ENCODE results near the gene NAPSA.

The NAPSA gene

GRCh38 chr19:50402544-50403301 lies 37.3 kb upstream of the NAPSA start:
- H3K4me3 ChIP-seq (ENCODE audit: low read length): no peak overlapping the region
- no peaks in the 10 kb centered on the region for H3K9me3 ChIP-seq (ENCODE audit: insufficient read depth, low read length)
- peaks cover 56% of the 10 kb centered on the region for H3K36me3 ChIP-seq (replicated peaks; ENCODE audit: low read depth, low read length)
- no peak overlapping the region for H3K4me2 ChIP-seq (ENCODE audit: low read length)
- H4K20me1 ChIP-seq (ENCODE audit: insufficient read depth, low read length): 0 out of 2 replicates have a peak, but pooled peaks cover 6% of the 10 kb centered on the region
- H3K4me1 ChIP-seq (ENCODE audit: low read length): no peaks in the 10 kb centered on the region
- peaks cover 24% of the 10 kb centered on the region for H3K79me2 ChIP-seq (ENCODE audit: low read length)
- no peak overlapping the region for H2AFZ ChIP-seq (ENCODE audit: low read depth, low read length)
- H3K9ac ChIP-seq (ENCODE audit: low read length): no peak overlapping the region
- H3K27ac ChIP-seq (ENCODE audit: low read length): no peak overlapping the region
- H3K27me3 ChIP-seq (ENCODE audit: low read depth, low read length): no peaks in the 10 kb centered on the region
- TF ChIP-seq EZH2phosphoT487 (IDR thresholded peaks at IDR 0.05; ENCODE audit: low read depth): no peak
- TF ChIP-seq, protein P1, sequence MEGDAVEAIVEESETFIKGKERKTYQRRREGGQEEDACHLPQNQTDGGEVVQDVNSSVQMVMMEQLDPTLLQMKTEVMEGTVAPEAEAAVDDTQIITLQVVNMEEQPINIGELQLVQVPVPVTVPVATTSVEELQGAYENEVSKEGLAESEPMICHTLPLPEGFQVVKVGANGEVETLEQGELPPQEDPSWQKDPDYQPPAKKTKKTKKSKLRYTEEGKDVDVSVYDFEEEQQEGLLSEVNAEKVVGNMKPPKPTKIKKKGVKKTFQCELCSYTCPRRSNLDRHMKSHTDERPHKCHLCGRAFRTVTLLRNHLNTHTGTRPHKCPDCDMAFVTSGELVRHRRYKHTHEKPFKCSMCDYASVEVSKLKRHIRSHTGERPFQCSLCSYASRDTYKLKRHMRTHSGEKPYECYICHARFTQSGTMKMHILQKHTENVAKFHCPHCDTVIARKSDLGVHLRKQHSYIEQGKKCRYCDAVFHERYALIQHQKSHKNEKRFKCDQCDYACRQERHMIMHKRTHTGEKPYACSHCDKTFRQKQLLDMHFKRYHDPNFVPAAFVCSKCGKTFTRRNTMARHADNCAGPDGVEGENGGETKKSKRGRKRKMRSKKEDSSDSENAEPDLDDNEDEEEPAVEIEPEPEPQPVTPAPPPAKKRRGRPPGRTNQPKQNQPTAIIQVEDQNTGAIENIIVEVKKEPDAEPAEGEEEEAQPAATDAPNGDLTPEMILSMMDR (IDR thresholded peaks at IDR 0.05; ENCODE audit: low read depth, low read length): no peak

DNA sequence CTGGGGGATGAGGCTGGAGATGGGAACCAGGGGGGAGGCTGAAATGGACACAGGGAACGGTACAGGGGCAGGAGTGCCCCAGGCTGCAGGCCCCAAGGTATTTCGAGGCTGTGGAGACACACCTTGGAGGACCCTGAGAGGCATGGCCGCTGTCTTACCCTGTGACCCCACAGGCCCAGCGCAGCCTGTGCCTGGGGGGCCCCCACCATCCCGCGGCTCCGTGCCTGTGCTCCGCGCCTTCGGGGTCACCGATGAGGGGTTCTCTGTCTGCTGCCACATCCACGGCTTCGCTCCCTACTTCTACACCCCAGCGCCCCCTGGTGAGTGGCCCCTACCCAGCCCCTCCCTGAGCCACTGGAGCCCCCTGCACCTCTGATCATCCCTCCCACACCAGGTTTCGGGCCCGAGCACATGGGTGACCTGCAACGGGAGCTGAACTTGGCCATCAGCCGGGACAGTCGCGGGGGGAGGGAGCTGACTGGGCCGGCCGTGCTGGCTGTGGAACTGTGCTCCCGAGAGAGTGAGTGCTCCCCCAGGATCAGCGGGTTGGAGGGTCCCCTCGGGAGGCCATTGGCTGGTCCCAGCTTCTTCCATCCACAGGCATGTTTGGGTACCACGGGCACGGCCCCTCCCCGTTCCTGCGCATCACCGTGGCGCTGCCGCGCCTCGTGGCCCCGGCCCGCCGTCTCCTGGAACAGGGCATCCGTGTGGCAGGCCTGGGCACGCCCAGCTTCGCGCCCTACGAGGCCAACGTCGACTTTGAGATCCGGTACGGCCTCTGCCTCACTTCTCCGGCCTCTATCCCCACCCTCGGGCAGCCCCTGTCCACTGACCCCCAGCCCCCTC lies 36.4 kb upstream of the NAPSA start:
- peaks cover 52% of the 10 kb centered on the region for H3K36me3 ChIP-seq (replicated peaks; ENCODE audit: low read depth, low read length)
- H3K4me1 ChIP-seq (ENCODE audit: low read length): no peaks in the 10 kb centered on the region
- H3K4me3 ChIP-seq (ENCODE audit: low read length): no peak overlapping the region
- no peak overlapping the region for H2AFZ ChIP-seq (ENCODE audit: low read depth, low read length)
- no peaks in the 10 kb centered on the region for H3K9me3 ChIP-seq (ENCODE audit: insufficient read depth, low read length)
- no peak overlapping the region for H3K9ac ChIP-seq (ENCODE audit: low read length)
- H3K27ac ChIP-seq (ENCODE audit: low read length): no peak overlapping the region
- H4K20me1 ChIP-seq (ENCODE audit: insufficient read depth, low read length): 0 out of 2 replicates have a peak, but pooled peaks cover 7% of the 10 kb centered on the region
- no peak for TF ChIP-seq EZH2phosphoT487 (IDR thresholded peaks at IDR 0.05; ENCODE audit: low read depth)
- TF ChIP-seq, protein P1 (IDR thresholded peaks at IDR 0.05; ENCODE audit: low read depth, low read length): peak; percentile 17; the same call in 1 of the 2 replicates
- H3K4me2 ChIP-seq (ENCODE audit: low read length): no peak overlapping the region
- peaks cover 32% of the 10 kb centered on the region for H3K79me2 ChIP-seq (ENCODE audit: low read length)
- H3K27me3 ChIP-seq (ENCODE audit: low read depth, low read length): no peaks in the 10 kb centered on the region

- Histone ChIP-seq H3K4me3 (ENCODE audit: low read length) (no peak overlapping the region), H3K36me3 (replicated peaks; ENCODE audit: low read depth, low read length) (peaks cover 46% of the 10 kb centered on the region), H3K27me3 (ENCODE audit: low read depth, low read length) (no peaks in the 10 kb centered on the region), H2AFZ (ENCODE audit: low read depth, low read length) (no peak overlapping the region), H3K9me3 (ENCODE audit: insufficient read depth, low read length) (no peaks in the 10 kb centered on the region), H4K20me1 (ENCODE audit: insufficient read depth, low read length) (peaks cover 10% of the 10 kb centered on the region; the same call in 1 of the 2 replicates), H3K4me2 (ENCODE audit: low read length) (no peak overlapping the region), H3K4me1 (ENCODE audit: low read length) (no peaks in the 10 kb centered on the region), H3K27ac (ENCODE audit: low read length) (no peak overlapping the region), H3K9ac (ENCODE audit: low read length) (no peak overlapping the region), H3K79me2 (ENCODE audit: low read length) (peaks cover 55% of the 10 kb centered on the region)
- TF ChIP-seq, protein P1 (IDR thresholded peaks at IDR 0.05; ENCODE audit: low read depth, low read length): no peak
- TF ChIP-seq EZH2phosphoT487 (IDR thresholded peaks at IDR 0.05; ENCODE audit: low read depth): no peak
These were observed 33.9 kb upstream of the NAPSA start for GRCh38 chr19:50399368-50399745.
